HG03025 (cell line): Measurements from ENCODE around the gene PSPC1.

Experiments
- ATAC-seq: cut with Tn5 transposase; IDR thresholded peaks from one replicate; pipeline ENCODE4 v1.9.1; 2021; ENCODE audit warnings: mild to moderate bottlenecking, moderate library complexity; ENCODE audit not compliant: unreplicated experiment, low FRiP score

Gene PSPC1

GRCh38 chr13:19676168-19676567 lies 106.6 kb downstream of the PSPC1 start:
- ATAC-seq: no peak

DNA sequence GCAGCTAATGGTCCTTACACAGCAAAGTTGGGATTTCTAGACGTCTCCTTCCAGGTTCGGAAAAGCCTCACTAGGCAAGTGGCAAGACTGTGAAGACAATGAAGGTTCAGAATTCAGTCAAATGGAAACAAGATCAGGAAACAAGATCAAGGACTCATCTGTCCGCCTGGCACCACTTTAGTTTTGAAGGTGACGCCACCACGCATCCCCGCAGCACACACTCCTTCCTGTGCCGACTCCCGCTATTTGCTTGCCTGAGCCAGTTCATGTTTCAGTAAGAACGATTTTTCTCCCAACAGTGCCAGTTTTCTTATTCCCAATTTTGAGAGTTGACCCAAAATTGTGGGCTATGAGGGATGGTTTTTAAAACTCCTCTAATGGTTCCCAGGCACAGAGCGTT lies 107.8 kb downstream of the PSPC1 start:
- no peak for ATAC-seq

- ATAC-seq: no peak
Observed at GRCh38 chr13:19673473-19674430, 109.0 kb downstream of the PSPC1 start.

DNA sequence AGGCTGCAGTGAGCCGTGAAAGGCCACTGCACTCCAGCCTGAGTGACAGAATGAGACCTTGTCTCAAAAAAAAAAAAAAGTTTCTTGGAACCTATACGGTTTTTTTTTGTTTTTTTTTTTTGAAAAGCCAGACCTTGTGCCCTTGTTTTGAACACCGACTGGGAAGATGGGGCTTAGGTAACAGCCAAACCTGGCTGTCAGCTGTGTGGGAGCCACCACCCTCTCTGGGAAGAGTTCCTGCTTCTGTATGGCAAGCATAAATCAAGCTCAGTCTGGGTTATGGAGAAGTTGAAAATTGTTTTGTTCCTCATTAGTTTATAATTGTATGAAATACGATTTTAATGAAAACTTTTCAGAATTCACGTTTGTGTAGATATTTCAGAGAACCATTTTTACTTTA lies 109.8 kb downstream of the PSPC1 start:
- no peak for ATAC-seq

- ATAC-seq: no peak
Observed at GRCh38 chr13:19670147-19670546, 112.6 kb downstream of the PSPC1 start.

GRCh38 chr13:19668778-19669177 lies 114.0 kb downstream of the PSPC1 start:
- no peak for ATAC-seq

- no peak for ATAC-seq
Observed at GRCh38 chr13:19665427-19665859, 117.3 kb downstream of the PSPC1 start.

DNA sequence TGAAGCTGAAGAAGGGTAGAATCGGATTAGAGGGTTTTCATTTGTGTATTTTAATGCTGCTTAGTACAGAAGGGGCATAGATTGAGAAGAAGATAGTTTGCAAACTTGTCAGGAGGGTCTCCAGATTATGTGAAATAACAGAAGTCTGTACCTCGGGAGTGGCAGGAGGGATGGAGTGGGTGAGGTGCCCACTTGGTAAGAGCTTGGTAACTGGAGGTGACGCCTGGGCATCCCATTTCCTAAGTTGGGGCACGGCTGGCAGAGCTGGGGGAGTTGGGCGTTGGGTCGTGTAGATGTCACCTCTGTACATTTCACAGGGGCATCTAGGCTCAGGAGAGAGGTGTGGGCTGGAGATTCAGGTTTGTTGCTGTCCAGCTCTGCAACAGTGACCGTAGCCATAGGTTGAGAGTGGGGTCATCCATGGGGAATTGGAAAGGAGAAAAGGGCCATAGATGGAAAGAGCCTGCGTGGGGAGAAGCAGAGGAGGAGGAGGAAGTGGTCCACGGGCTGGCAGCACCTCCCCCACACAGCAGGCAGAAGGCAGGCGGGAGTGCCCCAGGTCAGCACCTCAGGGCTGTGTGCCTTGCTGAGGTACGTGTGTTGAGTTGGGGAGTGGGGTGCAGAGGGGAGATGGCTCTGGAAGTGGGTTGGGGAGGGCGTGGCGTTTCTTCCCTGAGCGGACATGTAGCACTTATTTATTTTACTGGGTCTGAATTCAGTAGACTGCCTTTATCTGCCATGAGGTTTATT lies 118.1 kb downstream of the PSPC1 start:
- no peak for ATAC-seq

DNA sequence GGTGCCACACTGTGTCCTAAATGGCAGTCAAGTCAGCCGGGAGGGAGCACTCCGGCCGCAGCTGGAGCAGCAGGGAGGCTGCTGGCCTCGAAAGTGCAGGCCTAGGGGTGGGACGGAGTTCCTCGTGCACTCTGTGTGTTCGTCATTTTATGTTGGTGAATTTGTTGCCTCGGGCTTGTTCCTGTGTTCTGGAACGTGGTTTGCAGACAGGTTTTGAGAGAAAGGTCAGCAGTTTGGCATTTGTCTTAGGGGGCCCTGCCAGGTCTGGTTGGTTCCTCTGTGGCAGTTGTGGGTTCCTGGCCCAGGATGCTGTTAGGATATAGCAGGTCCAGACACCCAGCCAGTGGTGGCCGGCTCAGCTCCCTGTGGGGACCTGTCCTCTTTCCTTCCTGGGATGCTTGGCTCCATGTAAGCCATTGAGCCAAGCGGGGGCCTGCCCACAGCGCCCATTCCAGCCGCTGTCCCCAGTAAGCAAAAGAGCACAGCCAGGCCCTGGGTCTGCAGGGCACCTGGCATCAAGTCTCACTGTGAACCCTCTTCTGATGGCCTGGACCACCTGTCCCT lies 119.2 kb downstream of the PSPC1 start:
- ATAC-seq: no peak

DNA sequence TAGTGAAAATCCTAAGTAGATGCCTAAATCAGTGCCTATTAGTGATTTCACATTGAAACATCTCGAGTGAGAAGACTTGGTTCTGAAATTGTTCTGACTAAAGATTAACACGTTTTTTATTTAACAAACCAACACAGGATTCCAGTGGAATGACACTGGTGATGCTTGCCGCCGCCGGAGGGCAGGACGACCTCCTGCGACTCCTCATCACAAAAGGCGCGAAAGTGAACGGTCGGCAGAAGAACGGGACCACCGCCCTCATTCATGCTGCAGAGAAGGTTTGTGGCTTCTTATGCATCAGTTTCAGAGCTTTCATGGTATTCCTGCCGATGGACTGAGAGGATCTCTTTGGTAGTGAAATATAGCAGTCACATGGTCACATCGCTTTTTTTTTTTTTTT lies 121.2 kb downstream of the PSPC1 start:
- ATAC-seq: no peak

DNA sequence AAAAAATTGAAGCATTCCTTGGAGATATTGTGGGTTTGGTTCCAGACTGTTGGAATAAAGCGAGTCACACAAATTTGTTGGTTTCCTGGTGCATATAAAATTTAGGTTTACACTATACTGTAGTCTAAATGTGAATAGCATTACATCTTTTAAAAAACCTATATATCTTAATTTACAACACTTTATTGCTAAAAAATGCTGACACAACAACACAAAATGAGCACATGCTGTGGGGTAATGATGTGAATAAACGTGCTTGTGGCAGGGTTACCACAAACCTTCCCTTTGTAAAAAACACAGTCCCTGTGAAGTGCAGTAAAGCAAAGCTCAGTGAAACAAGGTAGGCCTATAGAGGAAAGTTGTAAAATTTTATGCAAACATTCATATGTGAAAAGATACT lies 121.6 kb downstream of the PSPC1 start:
- no peak for ATAC-seq

DNA sequence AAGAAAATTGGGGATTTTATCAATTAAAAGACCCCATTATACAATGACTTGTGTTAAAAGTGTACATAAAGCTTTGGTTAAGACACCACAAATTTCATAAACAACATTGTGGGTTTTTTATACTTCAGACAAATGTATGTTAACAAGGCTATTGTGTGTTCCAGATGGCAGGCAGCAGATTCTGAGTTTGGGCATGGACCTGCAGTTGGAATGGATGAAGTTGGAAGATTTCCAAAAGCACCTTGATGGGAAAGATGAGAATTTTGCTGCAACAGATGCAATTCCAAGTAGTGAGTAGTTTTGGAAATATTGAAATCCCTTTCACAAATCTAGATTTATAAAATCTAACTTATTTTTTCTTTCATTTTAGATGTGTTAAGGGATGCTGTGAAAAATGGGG lies 123.9 kb downstream of the PSPC1 start:
- ATAC-seq: no peak

DNA sequence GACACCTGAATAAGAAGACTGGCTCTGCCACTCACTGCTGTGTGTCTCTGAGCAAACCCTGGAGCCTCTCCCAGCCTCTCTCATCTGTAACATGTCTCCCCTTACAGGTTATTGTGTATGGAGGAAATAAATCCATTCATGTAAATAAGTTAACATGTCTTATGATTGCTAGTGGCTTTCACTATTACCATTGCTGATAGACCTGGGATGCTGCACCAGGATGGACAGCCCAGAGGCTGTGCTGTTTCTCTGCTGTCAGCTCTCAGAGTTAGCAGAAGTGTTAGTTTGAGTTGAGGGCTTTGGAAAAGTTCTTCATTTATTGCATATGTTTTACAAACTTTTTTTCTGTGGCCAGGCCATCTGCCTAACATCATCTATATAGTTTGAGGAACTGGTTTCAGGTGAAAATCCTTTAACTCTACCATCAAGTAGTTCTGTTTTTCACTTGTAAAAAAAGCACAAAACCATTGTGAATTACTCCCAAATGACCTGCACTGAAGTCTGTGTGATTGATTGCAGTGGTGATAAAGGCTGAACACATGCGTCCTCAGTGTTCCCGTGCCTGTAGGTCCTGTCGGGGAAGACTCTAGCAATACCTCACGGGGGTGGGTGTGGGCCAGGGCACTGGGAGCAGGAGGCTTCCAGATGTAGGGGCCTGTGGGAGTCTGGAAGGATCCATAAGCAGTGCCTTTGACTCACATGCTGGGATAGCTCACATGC lies 124.7 kb downstream of the PSPC1 start:
- ATAC-seq: no peak
